HEK293 (cell line): ENCODE data around the gene KIF26B.

Source experiments
- CTCF ChIA-PET: fragments of 350-600 bp; formaldehyde crosslinking; extraction: SDS; loops from one replicate; lab custom pipeline; 2021; ENCODE audit warnings: antibody characterized with exemption; lab: Yijun Ruan, JAX
- POLR2A ChIA-PET: fragments of 300-600 bp; formaldehyde crosslinking; extraction: SDS; loops from one replicate; lab custom pipeline; 2020; ENCODE audit warnings: antibody characterized with exemption, inconsistent platforms; lab: Yijun Ruan, JAX
- H3K27ac ChIP-seq: fragments of 200-500 bp; sonication (Bioruptor generic); 2 replicates; pipeline ENCODE4 v1.5.1; 2014; ENCODE audit warnings: low read depth, low read length, control low read depth, inconsistent platforms; ENCODE audit errors: extremely low read depth
- H3K36me3 ChIP-seq, 2 experiments: fragments of 200-500 bp in 1 of 2; sonication (Bioruptor generic) in 1 of 2; 1 replicate in 1 of 2; 2 replicates in 1 of 2; pipeline ENCODE4 v1.5.1; 2014 to 2017; ENCODE audit warnings: inconsistent platforms in 2 of 2, low read length in 2 of 2; ENCODE audit not compliant: control insufficient read depth in 2 of 2, insufficient read depth in 1 of 2
- H3K4me1 ChIP-seq: fragments of 200-500 bp; sonication (Bioruptor generic); 2 replicates; pipeline ENCODE4 v1.5.1; 2014; ENCODE audit warnings: mild to moderate bottlenecking, low read length, inconsistent platforms; ENCODE audit not compliant: control insufficient read depth, insufficient read depth
- H3K4me3 ChIP-seq: 2 replicates; pipeline ENCODE4 v1.5.1; 2011; ENCODE audit warnings: low read depth, mild to moderate bottlenecking, control low read depth, low read length, moderate library complexity
- H3K9me3 ChIP-seq: fragments of 200-500 bp; sonication (Bioruptor generic); 2 replicates; pipeline ENCODE4 v1.5.1; 2014; ENCODE audit warnings: low read depth, low read length, inconsistent platforms; ENCODE audit not compliant: control insufficient read depth, insufficient read depth
- GLI4 ChIP-seq: fragments of 450-650 bp; formaldehyde crosslinking; IDR thresholded peaks from 2 replicates; pipeline ENCODE4 v1.5.1; 2016; ENCODE audit warnings: missing biosample characterization, missing genetic modification characterization
- KLF1 ChIP-seq: fragments of 450-650 bp; formaldehyde crosslinking; IDR thresholded peaks from 2 replicates; pipeline ENCODE4 v1.5.1; 2016; ENCODE audit warnings: missing biosample characterization, missing genetic modification characterization
- KLF7 ChIP-seq: fragments of 450-650 bp; formaldehyde crosslinking; IDR thresholded peaks from 2 replicates; pipeline ENCODE4 v1.5.1; 2016; ENCODE audit warnings: missing biosample characterization, missing genetic modification characterization, borderline replicate concordance
- SCRT1 ChIP-seq: fragments of 450-650 bp; formaldehyde crosslinking; IDR thresholded peaks from 2 replicates; pipeline ENCODE4 v1.5.1; 2016; ENCODE audit warnings: missing biosample characterization, missing genetic modification characterization, borderline replicate concordance
- ZIC2 ChIP-seq: fragments of 450-650 bp; formaldehyde crosslinking; IDR thresholded peaks from 2 replicates; pipeline ENCODE4 v1.5.1; 2016; ENCODE audit warnings: missing biosample characterization, missing genetic modification characterization
- ZNF132 ChIP-seq: fragments of 450-650 bp; formaldehyde crosslinking; IDR thresholded peaks from 2 replicates; pipeline ENCODE4 v1.5.1; 2017; ENCODE audit warnings: missing biosample characterization, missing genetic modification characterization, borderline replicate concordance
- ZNF324 ChIP-seq: fragments of 450-650 bp; formaldehyde crosslinking; IDR thresholded peaks from 2 replicates; pipeline ENCODE4 v1.5.1; 2016; ENCODE audit warnings: missing biosample characterization, missing genetic modification characterization
- ZNF426 ChIP-seq: fragments of 450-650 bp; formaldehyde crosslinking; IDR thresholded peaks from 2 replicates; pipeline ENCODE4 v1.5.1; 2017; ENCODE audit warnings: missing biosample characterization, missing genetic modification characterization, mild to moderate bottlenecking, inconsistent platforms, moderate library complexity
- ZNF571 ChIP-seq: fragments of 450-650 bp; formaldehyde crosslinking; IDR thresholded peaks from 2 replicates; pipeline ENCODE4 v1.5.0; 2017; ENCODE audit warnings: missing biosample characterization, missing genetic modification characterization
- ZNF624 ChIP-seq: fragments of 450-650 bp; formaldehyde crosslinking; IDR thresholded peaks from 2 replicates; pipeline ENCODE4 v1.5.1; 2017; ENCODE audit warnings: missing biosample characterization, missing genetic modification characterization
- ZNF768 ChIP-seq: fragments of 450-650 bp; formaldehyde crosslinking; IDR thresholded peaks from 2 replicates; pipeline ENCODE4 v1.5.1; 2018; ENCODE audit warnings: missing biosample characterization, mild to moderate bottlenecking, missing genetic modification characterization
- ZNF776 ChIP-seq: fragments of 450-650 bp; formaldehyde crosslinking; IDR thresholded peaks from 2 replicates; pipeline ENCODE4 v1.5.0; 2017; ENCODE audit warnings: missing biosample characterization, missing genetic modification characterization, borderline replicate concordance
- TF ChIP-seq, protein P1 (sequence below): fragments of 450-650 bp; formaldehyde crosslinking; IDR thresholded peaks from 2 replicates; pipeline ENCODE4 v1.5.1; 2017; ENCODE audit warnings: missing biosample characterization, missing genetic modification characterization
- TF ChIP-seq, protein P2 (sequence below): IDR thresholded peaks from 2 replicates; pipeline ENCODE4 v1.6.1; 2011; ENCODE audit warnings: mild to moderate bottlenecking, low read depth, low read length, borderline replicate concordance
- TF ChIP-seq, protein P3 (sequence below): fragments of 450-650 bp; formaldehyde crosslinking; IDR thresholded peaks from 2 replicates; pipeline ENCODE4 v1.5.1; 2016; ENCODE audit warnings: missing biosample characterization, missing genetic modification characterization
- TF ChIP-seq, protein P4 (sequence below): fragments of 450-650 bp; formaldehyde crosslinking; IDR thresholded peaks from 2 replicates; pipeline ENCODE4 v1.5.1; 2017; ENCODE audit warnings: missing biosample characterization, mild to moderate bottlenecking, missing genetic modification characterization, moderate library complexity

The KIF26B gene

DNA sequence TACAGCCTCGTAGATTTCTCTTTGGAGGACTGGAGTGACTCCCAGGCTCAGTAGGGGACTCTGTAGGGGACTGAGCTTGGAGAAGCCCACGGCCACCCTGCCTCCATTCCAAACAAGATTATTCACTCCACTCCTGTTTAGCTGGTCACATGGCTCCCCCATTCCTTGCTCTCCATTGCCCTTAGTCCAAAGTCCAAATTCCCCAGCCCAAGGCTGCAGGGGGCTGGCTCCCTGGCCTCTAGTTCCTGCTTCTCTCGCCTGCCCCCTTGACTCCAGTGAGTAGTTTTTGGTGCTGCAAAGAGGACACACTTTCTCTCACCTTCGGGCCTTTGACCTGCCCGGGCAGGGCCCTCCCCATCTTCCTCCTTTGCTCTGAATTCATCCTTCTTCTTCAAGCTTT, 403.3 kb downstream of the KIF26B start:
- Histone ChIP-seq H3K4me3 (no peak overlapping the region), H3K36me3 (no peaks in the 10 kb centered on the region), H3K27ac (no peak overlapping the region), H3K9me3 (no peaks in the 10 kb centered on the region), H3K4me1 (no peaks in the 10 kb centered on the region)
- POLR2A ChIA-PET = no interaction called here
- CTCF ChIA-PET = no interaction called here
- no peak for TF ChIP-seq GLI4 (tag by site-specific recombination)
- TF ChIP-seq, protein P1, sequence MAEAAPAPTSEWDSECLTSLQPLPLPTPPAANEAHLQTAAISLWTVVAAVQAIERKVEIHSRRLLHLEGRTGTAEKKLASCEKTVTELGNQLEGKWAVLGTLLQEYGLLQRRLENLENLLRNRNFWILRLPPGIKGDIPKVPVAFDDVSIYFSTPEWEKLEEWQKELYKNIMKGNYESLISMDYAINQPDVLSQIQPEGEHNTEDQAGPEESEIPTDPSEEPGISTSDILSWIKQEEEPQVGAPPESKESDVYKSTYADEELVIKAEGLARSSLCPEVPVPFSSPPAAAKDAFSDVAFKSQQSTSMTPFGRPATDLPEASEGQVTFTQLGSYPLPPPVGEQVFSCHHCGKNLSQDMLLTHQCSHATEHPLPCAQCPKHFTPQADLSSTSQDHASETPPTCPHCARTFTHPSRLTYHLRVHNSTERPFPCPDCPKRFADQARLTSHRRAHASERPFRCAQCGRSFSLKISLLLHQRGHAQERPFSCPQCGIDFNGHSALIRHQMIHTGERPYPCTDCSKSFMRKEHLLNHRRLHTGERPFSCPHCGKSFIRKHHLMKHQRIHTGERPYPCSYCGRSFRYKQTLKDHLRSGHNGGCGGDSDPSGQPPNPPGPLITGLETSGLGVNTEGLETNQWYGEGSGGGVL (tag by site-specific recombination) = no peak
- TF ChIP-seq, protein P2, sequence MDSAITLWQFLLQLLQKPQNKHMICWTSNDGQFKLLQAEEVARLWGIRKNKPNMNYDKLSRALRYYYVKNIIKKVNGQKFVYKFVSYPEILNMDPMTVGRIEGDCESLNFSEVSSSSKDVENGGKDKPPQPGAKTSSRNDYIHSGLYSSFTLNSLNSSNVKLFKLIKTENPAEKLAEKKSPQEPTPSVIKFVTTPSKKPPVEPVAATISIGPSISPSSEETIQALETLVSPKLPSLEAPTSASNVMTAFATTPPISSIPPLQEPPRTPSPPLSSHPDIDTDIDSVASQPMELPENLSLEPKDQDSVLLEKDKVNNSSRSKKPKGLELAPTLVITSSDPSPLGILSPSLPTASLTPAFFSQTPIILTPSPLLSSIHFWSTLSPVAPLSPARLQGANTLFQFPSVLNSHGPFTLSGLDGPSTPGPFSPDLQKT = no peak
- TF ChIP-seq ZNF768 (tag by site-specific recombination) = no peak
- TF ChIP-seq ZIC2 (tag by site-specific recombination) = no peak
- TF ChIP-seq SCRT1 = no peak
- TF ChIP-seq, protein P3, sequence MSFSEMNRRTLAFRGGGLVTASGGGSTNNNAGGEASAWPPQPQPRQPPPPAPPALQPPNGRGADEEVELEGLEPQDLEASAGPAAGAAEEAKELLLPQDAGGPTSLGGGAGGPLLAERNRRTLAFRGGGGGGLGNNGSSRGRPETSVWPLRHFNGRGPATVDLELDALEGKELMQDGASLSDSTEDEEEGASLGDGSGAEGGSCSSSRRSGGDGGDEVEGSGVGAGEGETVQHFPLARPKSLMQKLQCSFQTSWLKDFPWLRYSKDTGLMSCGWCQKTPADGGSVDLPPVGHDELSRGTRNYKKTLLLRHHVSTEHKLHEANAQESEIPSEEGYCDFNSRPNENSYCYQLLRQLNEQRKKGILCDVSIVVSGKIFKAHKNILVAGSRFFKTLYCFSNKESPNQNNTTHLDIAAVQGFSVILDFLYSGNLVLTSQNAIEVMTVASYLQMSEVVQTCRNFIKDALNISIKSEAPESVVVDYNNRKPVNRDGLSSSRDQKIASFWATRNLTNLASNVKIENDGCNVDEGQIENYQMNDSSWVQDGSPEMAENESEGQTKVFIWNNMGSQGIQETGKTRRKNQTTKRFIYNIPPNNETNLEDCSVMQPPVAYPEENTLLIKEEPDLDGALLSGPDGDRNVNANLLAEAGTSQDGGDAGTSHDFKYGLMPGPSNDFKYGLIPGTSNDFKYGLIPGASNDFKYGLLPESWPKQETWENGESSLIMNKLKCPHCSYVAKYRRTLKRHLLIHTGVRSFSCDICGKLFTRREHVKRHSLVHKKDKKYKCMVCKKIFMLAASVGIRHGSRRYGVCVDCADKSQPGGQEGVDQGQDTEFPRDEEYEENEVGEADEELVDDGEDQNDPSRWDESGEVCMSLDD = no peak
- no peak for TF ChIP-seq ZNF426
- TF ChIP-seq ZNF132 (tag by site-specific recombination) = no peak

DNA sequence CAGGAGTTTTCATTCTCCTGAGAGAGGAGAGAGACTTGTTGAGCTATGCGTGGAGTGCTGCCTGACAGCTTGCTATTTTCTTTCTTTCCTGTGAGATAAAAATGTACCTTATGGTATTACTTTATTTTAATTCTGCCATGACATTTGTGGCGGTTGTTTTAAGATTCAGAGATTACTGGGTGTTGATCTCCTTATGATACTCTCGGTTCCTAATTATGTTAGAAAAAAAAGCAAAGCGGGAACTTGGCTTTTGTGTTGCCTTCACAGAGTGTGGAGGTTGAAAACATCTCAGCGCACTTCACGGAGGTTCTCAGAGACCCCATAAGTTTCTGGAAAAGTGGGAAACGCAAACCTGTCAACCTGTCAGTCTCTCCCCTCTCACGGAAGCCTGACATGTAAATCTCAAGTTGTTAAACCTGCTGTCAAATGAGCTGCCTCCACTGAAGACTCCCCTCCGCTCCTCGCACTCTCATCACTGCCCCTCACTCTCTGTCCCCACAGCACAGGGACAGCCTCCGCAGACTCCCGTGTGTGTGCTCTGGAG, 405.6 kb downstream of the KIF26B start:
- CTCF ChIA-PET = no interaction called here
- POLR2A ChIA-PET = no interaction called here
- Histone ChIP-seq H3K36me3 (no peaks in the 10 kb centered on the region), H3K27ac (no peak overlapping the region), H3K4me3 (no peak overlapping the region), H3K4me1 (no peaks in the 10 kb centered on the region), H3K9me3 (no peaks in the 10 kb centered on the region)
- no peak for TF ChIP-seq ZNF571 (tag by site-specific recombination)
- no peak for TF ChIP-seq ZNF776 (tag by site-specific recombination)
- no peak for TF ChIP-seq ZNF132 (tag by site-specific recombination)
- TF ChIP-seq, protein P4, sequence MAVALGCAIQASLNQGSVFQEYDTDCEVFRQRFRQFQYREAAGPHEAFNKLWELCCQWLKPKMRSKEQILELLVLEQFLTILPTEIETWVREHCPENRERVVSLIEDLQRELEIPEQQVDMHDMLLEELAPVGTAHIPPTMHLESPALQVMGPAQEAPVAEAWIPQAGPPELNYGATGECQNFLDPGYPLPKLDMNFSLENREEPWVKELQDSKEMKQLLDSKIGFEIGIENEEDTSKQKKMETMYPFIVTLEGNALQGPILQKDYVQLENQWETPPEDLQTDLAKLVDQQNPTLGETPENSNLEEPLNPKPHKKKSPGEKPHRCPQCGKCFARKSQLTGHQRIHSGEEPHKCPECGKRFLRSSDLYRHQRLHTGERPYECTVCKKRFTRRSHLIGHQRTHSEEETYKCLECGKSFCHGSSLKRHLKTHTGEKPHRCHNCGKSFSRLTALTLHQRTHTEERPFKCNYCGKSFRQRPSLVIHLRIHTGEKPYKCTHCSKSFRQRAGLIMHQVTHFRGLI = no peak
- no peak for TF ChIP-seq KLF1 (tag by site-specific recombination)
- TF ChIP-seq KLF7 = no peak
- TF ChIP-seq ZNF624 = no peak
- TF ChIP-seq ZNF324 = no peak
- TF ChIP-seq, all 188 proteins: peak for 0
